Upper lobe of left lung (tissue), 4 donors: ENCODE results near the gene ADAMTSL3.

Source experiments
- EP300 ChIP-seq, 4 donors: sonication (generic); formaldehyde crosslinking; IDR thresholded peaks; one replicate each; pipeline ENCODE4 v1.5.1; 2017; ENCODE audit warnings: antibody characterized with exemption in 4 of 4, control low read depth in 2 of 4
- POLR2A ChIP-seq, 4 donors: fragments of 450-650 bp; IDR thresholded peaks; one replicate each; pipeline ENCODE4 v1.5.1; 2016 to 2017; ENCODE audit warnings: antibody characterized with exemption in 4 of 4, mild to moderate bottlenecking in 2 of 4
- POLR2AphosphoS5 ChIP-seq, 2 donors: sonication (generic); formaldehyde crosslinking; IDR thresholded peaks; one replicate each; pipeline ENCODE4 v1.5.1; 2017; ENCODE audit warnings: antibody characterized with exemption in 2 of 2
- TF ChIP-seq, protein P1 (sequence below), 6 experiments: fragments of 450-650 bp in 4 of 6; fragments of 200-600 bp in 2 of 6; sonication (generic) in 2 of 6; IDR thresholded peaks; one replicate each; pipeline ENCODE4 v1.5.1; 2016 to 2019; ENCODE audit warnings: antibody characterized with exemption in 6 of 6

DNA sequence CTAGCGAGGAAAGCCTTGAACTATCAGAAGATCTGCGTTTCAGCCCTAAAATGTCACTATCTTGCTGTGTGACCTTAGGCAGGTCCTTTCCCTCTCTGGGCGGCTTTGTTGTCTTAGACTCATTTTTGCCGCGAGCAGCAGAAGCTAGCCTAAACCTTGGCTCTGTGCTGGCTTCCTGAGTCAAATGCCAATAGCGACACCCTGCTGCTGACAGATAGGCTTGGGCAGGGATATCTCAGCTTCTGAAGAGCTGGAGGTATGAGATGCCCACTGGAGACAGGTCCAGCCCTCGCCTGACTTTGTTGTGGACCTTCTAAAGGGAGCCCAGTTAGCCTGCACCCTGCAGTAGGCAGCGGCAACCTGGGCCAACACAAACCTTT is 1.3 kb downstream of the ADAMTSL3 start:
- TF ChIP-seq POLR2AphosphoS5 (IDR thresholded peaks at IDR 0.05) (no peak), EP300 (IDR thresholded peaks at IDR 0.05) (no peak), POLR2A (IDR thresholded peaks at IDR 0.05) (no peak)
- TF ChIP-seq, protein P1, sequence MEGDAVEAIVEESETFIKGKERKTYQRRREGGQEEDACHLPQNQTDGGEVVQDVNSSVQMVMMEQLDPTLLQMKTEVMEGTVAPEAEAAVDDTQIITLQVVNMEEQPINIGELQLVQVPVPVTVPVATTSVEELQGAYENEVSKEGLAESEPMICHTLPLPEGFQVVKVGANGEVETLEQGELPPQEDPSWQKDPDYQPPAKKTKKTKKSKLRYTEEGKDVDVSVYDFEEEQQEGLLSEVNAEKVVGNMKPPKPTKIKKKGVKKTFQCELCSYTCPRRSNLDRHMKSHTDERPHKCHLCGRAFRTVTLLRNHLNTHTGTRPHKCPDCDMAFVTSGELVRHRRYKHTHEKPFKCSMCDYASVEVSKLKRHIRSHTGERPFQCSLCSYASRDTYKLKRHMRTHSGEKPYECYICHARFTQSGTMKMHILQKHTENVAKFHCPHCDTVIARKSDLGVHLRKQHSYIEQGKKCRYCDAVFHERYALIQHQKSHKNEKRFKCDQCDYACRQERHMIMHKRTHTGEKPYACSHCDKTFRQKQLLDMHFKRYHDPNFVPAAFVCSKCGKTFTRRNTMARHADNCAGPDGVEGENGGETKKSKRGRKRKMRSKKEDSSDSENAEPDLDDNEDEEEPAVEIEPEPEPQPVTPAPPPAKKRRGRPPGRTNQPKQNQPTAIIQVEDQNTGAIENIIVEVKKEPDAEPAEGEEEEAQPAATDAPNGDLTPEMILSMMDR (IDR thresholded peaks at IDR 0.05) = no peak
